Sciatic nerve (tissue), 2 donors: ENCODE measurements around the gene C1QTNF3. TPM values are rescaled to one million over a fixed set of nuclear protein-coding genes. Genes with fewer than 3 reads are reported as not detected.

Experiments
- ATAC-seq: fragments of 200-7000 bp; cut with Tn5 transposase; one replicate; pipeline ENCODE4 v1.9.1; 2020; ENCODE audit warnings: mild to moderate bottlenecking, moderate library complexity
- DNase-seq: peaks from one replicate; pipeline ENCODE4 v3.0.0-alpha.2; 2020; ENCODE audit warnings: low spot score
- intact Hi-C: fragments of 100-400 bp; cut with DNase I; formaldehyde crosslinking; loops from one replicate; pipeline ENCODE4 v1.14.2; 2022
- total RNA-seq: library from RNA; stranded (reverse); fragmentation: NEBNext Ultra II Directional; extraction: Animal tissue kit (Norgen Biotek cat#: 25700); gene quantifications from one replicate; pipeline ENCODE4 v1.2.1, GENCODE V29; 2021
- donor health status: DM: no; HTN: no; CAD: no.
- donor health status: DM: no; HTN: no; CAD: no.

C1QTNF3 gene
- total RNA-seq, 1 donor from 2014 or later: 11.7 TPM

- ATAC-seq (no peak), DNase-seq (no peak)
- intact Hi-C loops: no loop called here
These were observed 10.8 kb upstream of the C1QTNF3 start for GRCh38 chr5:34053571-34054399.

GRCh38 chr5:34053133-34053532 is 10.1 kb upstream of the C1QTNF3 start:
- peak; percentile 55 for ATAC-seq
- no peak for DNase-seq
- intact Hi-C loops: no loop called here

- intact Hi-C loops: no loop called here
- ATAC-seq (no peak), DNase-seq (no peak)
These were observed 8.5 kb upstream of the C1QTNF3 start for GRCh38 chr5:34051374-34051980.

- intact Hi-C loops: no loop called here
- DNase-seq: no peak
- ATAC-seq: no peak
These were observed 5.0 kb upstream of the C1QTNF3 start for GRCh38 chr5:34047774-34048572.

- intact Hi-C loops: no loop called here
- no peak for DNase-seq
These were observed 4.1 kb upstream of the C1QTNF3 start for GRCh38 chr5:34047143-34047542.

GRCh38 chr5:34045996-34046395 is 3.0 kb upstream of the C1QTNF3 start:
- intact Hi-C loops: no loop called here

More at GRCh38 chr5:34047143-34047542, 4.1 kb upstream of the C1QTNF3 start:
- ATAC-seq: no peak

GRCh38 chr5:34045023-34045422 is 2.0 kb upstream of the C1QTNF3 start:
- intact Hi-C loops: no loop called here
- ATAC-seq (no peak), DNase-seq (no peak)

More at GRCh38 chr5:34045996-34046395, 3.0 kb upstream of the C1QTNF3 start:
- ATAC-seq (no peak), DNase-seq (no peak)

GRCh38 chr5:34042321-34042720 is 692 bp downstream of the C1QTNF3 start:
- intact Hi-C loops: no loop called here
- ATAC-seq: peak; percentile 72
- DNase-seq: no peak

GRCh38 chr5:34041247-34041972 is 1.6 kb downstream of the C1QTNF3 start:
- intact Hi-C loops: no loop called here
- no peak for ATAC-seq
- no peak for DNase-seq

- no peak for DNase-seq
- intact Hi-C loops: no loop called here
- ATAC-seq: no peak
These were observed 2.5 kb downstream of the C1QTNF3 start for GRCh38 chr5:34040472-34040871.

GRCh38 chr5:34039398-34040157 is 3.4 kb downstream of the C1QTNF3 start:
- DNase-seq: no peak
- ATAC-seq: no peak
- intact Hi-C loops: no loop called here

GRCh38 chr5:34038838-34039237 is 4.2 kb downstream of the C1QTNF3 start:
- no peak for DNase-seq
- intact Hi-C loops: no loop called here
- ATAC-seq: no peak

GRCh38 chr5:34038390-34038789 is 4.6 kb downstream of the C1QTNF3 start:
- intact Hi-C loops: no loop called here
- ATAC-seq (no peak), DNase-seq (no peak)

GRCh38 chr5:34037726-34038125 is 5.3 kb downstream of the C1QTNF3 start:
- intact Hi-C loops: no loop called here
- ATAC-seq: no peak
- DNase-seq: no peak

- intact Hi-C loops: no loop called here
- no peak for DNase-seq
- no peak for ATAC-seq
These were observed 7.3 kb downstream of the C1QTNF3 start for GRCh38 chr5:34035756-34036155.

GRCh38 chr5:34034534-34035327 is 8.3 kb downstream of the C1QTNF3 start:
- ATAC-seq (no peak), DNase-seq (no peak)
- intact Hi-C loops: no loop called here

- DNase-seq: no peak
- ATAC-seq: no peak
- intact Hi-C loops: no loop called here
These were observed 11.0 kb downstream of the C1QTNF3 start for GRCh38 chr5:34031966-34032365.

- DNase-seq: no peak
- ATAC-seq: no peak
- intact Hi-C loops: no loop called here
These were observed 11.9 kb downstream of the C1QTNF3 start for GRCh38 chr5:34031117-34031516.
